HepG2 (cell line): ENCODE results near the gene TOM1L2. TPM values are rescaled to one million over a fixed set of nuclear protein-coding genes. Genes with fewer than 3 reads are reported as not detected.

ENCODE experiments used
- CC2D1A ChIP-seq: sonication (generic); formaldehyde crosslinking; IDR thresholded peaks from 2 replicates; pipeline ENCODE4 v1.8.1; 2023; ENCODE audit warnings: mild to moderate bottlenecking, missing genetic modification reagents
- HDAC2 ChIP-seq: sonication (generic); formaldehyde crosslinking; IDR thresholded peaks from 2 replicates; pipeline ENCODE4 v1.4.0; 2020; ENCODE audit warnings: missing genetic modification reagents
- MBNL3 ChIP-seq: fragments of 250-450 bp; sonication (Bioruptor Pico); conservative IDR thresholded peaks from 2 replicates; pipeline ENCODE4 v1.8.0; 2022; ENCODE audit warnings: mild to moderate bottlenecking, inconsistent platforms
- NKX3-1 ChIP-seq: sonication (generic); formaldehyde crosslinking; IDR thresholded peaks from 2 replicates; pipeline ENCODE4 v1.5.0; 2020; ENCODE audit warnings: missing genetic modification reagents
- NR2F6 ChIP-seq, 2 experiments: IDR thresholded peaks; 2 replicates each; pipeline ENCODE4 v1.6.1; 2016; ENCODE audit warnings: antibody characterized with exemption in 1 of 2, mild to moderate bottlenecking in 1 of 2
- POGZ ChIP-seq: sonication (generic); formaldehyde crosslinking; IDR thresholded peaks from 2 replicates; pipeline ENCODE4 v1.4.0; 2020; ENCODE audit warnings: mild to moderate bottlenecking, missing genetic modification reagents
- SALL2 ChIP-seq: sonication (generic); formaldehyde crosslinking; IDR thresholded peaks from 2 replicates; pipeline ENCODE4 v1.8.1; 2023; ENCODE audit warnings: mild to moderate bottlenecking, missing genetic modification reagents, inconsistent platforms
- SAP130 ChIP-seq: IDR thresholded peaks from 2 replicates; pipeline ENCODE4 v1.6.1; 2016; ENCODE audit warnings: low read depth
- SMARCE1 ChIP-seq: fragments of 450-650 bp; IDR thresholded peaks from 2 replicates; pipeline ENCODE4 v1.6.1; 2017; ENCODE audit warnings: borderline replicate concordance
- SOX5 ChIP-seq: IDR thresholded peaks from 2 replicates; pipeline ENCODE4 v1.6.1; 2016; ENCODE audit warnings: borderline replicate concordance
- ZKSCAN1 ChIP-seq: fragments of 150-350 bp; IDR thresholded peaks from 2 replicates; pipeline ENCODE4 v1.6.1; 2014; ENCODE audit warnings: low read length
- ZNF124 ChIP-seq: sonication (generic); formaldehyde crosslinking; IDR thresholded peaks from 2 replicates; pipeline ENCODE4 v1.4.0; 2020; ENCODE audit warnings: missing genetic modification reagents
- ZNF232 ChIP-seq: sonication (generic); formaldehyde crosslinking; IDR thresholded peaks from 2 replicates; pipeline ENCODE4 v1.4.0; 2020; ENCODE audit warnings: missing genetic modification reagents, borderline replicate concordance
- ZNF550 ChIP-seq: sonication (generic); formaldehyde crosslinking; IDR thresholded peaks from 2 replicates; pipeline ENCODE4 v1.4.0; 2020; ENCODE audit warnings: mild to moderate bottlenecking, missing genetic modification reagents, borderline replicate concordance
- ZNF660 ChIP-seq: sonication (generic); formaldehyde crosslinking; IDR thresholded peaks from 2 replicates; pipeline ENCODE4 v1.5.1; 2020; ENCODE audit warnings: mild to moderate bottlenecking, low read depth, missing genetic modification reagents, borderline replicate concordance
- polyA plus RNA-seq, 8 experiments: library from polyadenylated mRNA; depleted of rRNA in 3 of 8; stranded (reverse) in 7 of 8; unstranded in 1 of 8; fragments of >200 nt; fragmentation: Illumina TruSeq in 4 of 8; extraction: Trizol in 4 of 8; gene quantifications; 2 replicates each; pipeline versions ENCODE4 v1.2.1 to v1.2.3, GENCODE V29; 2011 to 2016; ENCODE audit warnings: low read depth in 4 of 8, missing spikeins in 1 of 8, mixed read lengths in 1 of 8; ENCODE audit not compliant: insufficient read depth in 1 of 8
- total RNA-seq, 5 experiments: library from RNA; depleted of rRNA; stranded (reverse); fragments of >200 nt; fragmentation: Illumina TruSeq; extraction: Trizol; gene quantifications; 2 replicates each; pipeline ENCODE4 v1.2.3, GENCODE V29; 2016; ENCODE audit warnings: low read depth in 1 of 5
- TF ChIP-seq, protein P1 (sequence below): sonication (generic); formaldehyde crosslinking; IDR thresholded peaks from 2 replicates; pipeline ENCODE4 v1.4.0; 2020; ENCODE audit warnings: missing genetic modification reagents, borderline replicate concordance
- TF ChIP-seq, protein P2 (sequence below): IDR thresholded peaks from 2 replicates; pipeline ENCODE4 v1.4.0; 2020; ENCODE audit warnings: mild to moderate bottlenecking, missing genetic modification reagents
- TF ChIP-seq, protein P3 (sequence below): sonication (generic); formaldehyde crosslinking; IDR thresholded peaks from 2 replicates; pipeline ENCODE4 v1.4.0; 2020; ENCODE audit warnings: missing genetic modification reagents, borderline replicate concordance
- TF ChIP-seq, protein P4 (sequence below): sonication (generic); formaldehyde crosslinking; IDR thresholded peaks from 2 replicates; pipeline ENCODE4 v1.9.0; 2022; ENCODE audit warnings: low read depth, missing genetic modification reagents

Gene TOM1L2
- total and polyA plus RNA-seq, 2 of the 13 experiments (the other 11 are each of a cell fraction or from before 2014, with no cell fraction given): 4.7 to 7.4 TPM

DNA sequence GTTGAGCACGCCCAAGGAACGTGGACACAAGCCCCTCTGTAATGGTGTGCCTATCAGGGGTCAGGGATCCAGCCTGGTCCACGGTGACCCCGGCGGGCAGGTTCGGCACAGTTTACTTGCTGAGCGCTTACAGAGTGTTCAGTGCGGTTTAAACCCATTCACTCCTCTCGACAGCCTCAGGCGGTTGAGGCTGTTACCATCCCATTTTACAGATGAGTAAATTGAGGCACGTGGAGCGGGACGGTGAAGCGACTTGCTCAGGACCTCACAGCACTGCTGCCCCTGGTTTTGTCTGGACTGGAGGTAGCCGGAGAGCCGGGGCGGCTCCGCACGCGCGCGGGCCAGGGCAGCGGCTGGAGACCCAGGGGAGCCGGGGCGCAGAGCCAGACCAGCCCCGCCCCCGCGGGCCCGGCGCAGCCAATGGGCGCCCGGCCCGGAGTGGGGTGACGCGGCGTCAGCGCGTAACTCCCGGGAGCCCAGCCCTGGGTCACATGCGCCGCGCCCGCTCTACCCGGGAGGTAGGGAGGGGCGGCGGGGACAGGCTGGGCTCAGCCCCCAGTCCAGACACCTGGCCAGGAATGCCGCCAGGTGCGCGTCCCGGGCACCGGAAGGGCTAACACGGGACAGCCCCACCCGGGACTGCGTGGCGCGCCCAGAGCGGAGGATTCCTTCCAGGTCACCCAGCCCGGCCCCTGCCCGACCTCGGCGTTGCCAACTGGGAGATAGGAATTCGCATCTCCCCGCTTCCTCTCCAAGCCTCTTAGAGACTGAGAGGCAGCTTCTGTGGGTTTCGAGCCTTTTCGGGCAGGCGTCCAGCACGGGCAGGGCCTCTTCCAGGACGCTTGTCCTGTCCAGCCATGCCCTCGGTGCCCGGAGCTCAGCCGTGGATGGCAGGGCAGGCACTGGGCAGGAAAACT is 132.2 kb downstream of the TOM1L2 start (continued):
- TF ChIP-seq, protein P1, sequence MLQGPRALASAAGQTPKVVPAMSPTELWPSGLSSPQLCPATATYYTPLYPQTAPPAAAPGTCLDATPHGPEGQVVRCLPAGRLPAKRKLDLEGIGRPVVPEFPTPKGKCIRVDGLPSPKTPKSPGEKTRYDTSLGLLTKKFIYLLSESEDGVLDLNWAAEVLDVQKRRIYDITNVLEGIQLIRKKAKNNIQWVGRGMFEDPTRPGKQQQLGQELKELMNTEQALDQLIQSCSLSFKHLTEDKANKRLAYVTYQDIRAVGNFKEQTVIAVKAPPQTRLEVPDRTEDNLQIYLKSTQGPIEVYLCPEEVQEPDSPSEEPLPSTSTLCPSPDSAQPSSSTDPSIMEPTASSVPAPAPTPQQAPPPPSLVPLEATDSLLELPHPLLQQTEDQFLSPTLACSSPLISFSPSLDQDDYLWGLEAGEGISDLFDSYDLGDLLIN (CRISPR knock-in tag): peak; percentile 84; the same call in 1 of the 2 replicates
- no peak; the same call in 1 of the 2 replicates for TF ChIP-seq ZNF232 (CRISPR knock-in tag)
- TF ChIP-seq SALL2 (CRISPR knock-in tag): peak; percentile 62; the same call in 1 of the 2 replicates
- TF ChIP-seq, protein P2, sequence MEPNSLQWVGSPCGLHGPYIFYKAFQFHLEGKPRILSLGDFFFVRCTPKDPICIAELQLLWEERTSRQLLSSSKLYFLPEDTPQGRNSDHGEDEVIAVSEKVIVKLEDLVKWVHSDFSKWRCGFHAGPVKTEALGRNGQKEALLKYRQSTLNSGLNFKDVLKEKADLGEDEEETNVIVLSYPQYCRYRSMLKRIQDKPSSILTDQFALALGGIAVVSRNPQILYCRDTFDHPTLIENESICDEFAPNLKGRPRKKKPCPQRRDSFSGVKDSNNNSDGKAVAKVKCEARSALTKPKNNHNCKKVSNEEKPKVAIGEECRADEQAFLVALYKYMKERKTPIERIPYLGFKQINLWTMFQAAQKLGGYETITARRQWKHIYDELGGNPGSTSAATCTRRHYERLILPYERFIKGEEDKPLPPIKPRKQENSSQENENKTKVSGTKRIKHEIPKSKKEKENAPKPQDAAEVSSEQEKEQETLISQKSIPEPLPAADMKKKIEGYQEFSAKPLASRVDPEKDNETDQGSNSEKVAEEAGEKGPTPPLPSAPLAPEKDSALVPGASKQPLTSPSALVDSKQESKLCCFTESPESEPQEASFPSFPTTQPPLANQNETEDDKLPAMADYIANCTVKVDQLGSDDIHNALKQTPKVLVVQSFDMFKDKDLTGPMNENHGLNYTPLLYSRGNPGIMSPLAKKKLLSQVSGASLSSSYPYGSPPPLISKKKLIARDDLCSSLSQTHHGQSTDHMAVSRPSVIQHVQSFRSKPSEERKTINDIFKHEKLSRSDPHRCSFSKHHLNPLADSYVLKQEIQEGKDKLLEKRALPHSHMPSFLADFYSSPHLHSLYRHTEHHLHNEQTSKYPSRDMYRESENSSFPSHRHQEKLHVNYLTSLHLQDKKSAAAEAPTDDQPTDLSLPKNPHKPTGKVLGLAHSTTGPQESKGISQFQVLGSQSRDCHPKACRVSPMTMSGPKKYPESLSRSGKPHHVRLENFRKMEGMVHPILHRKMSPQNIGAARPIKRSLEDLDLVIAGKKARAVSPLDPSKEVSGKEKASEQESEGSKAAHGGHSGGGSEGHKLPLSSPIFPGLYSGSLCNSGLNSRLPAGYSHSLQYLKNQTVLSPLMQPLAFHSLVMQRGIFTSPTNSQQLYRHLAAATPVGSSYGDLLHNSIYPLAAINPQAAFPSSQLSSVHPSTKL (CRISPR knock-in tag): peak; percentile 40; the same call in 1 of the 2 replicates
- TF ChIP-seq ZNF660 (CRISPR knock-in tag): 0 out of 2 replicates have a peak, but pooled peaks have one; percentile 23
- peak; percentile 84 for TF ChIP-seq NR2F6 (IDR thresholded peaks at IDR 0.05)
- TF ChIP-seq NR2F6 (CRISPR knock-in tag; IDR thresholded peaks at IDR 0.05): peak; percentile 87
- peak; percentile 50; the same call in 1 of the 2 replicates for TF ChIP-seq POGZ (CRISPR knock-in tag)
- TF ChIP-seq ZNF550 (CRISPR knock-in tag): no peak
- TF ChIP-seq, protein P3, sequence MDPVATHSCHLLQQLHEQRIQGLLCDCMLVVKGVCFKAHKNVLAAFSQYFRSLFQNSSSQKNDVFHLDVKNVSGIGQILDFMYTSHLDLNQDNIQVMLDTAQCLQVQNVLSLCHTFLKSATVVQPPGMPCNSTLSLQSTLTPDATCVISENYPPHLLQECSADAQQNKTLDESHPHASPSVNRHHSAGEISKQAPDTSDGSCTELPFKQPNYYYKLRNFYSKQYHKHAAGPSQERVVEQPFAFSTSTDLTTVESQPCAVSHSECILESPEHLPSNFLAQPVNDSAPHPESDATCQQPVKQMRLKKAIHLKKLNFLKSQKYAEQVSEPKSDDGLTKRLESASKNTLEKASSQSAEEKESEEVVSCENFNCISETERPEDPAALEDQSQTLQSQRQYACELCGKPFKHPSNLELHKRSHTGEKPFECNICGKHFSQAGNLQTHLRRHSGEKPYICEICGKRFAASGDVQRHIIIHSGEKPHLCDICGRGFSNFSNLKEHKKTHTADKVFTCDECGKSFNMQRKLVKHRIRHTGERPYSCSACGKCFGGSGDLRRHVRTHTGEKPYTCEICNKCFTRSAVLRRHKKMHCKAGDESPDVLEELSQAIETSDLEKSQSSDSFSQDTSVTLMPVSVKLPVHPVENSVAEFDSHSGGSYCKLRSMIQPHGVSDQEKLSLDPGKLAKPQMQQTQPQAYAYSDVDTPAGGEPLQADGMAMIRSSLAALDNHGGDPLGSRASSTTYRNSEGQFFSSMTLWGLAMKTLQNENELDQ (CRISPR knock-in tag): no peak
- TF ChIP-seq ZNF124 (CRISPR knock-in tag): no peak; the same call in 1 of the 2 replicates
- no peak for TF ChIP-seq MBNL3 (CRISPR knock-in tag)
- peak; percentile 76 for TF ChIP-seq SAP130
- TF ChIP-seq ZKSCAN1: 0 out of 2 replicates have a peak, but pooled peaks have one; percentile 9
- TF ChIP-seq, protein P4, sequence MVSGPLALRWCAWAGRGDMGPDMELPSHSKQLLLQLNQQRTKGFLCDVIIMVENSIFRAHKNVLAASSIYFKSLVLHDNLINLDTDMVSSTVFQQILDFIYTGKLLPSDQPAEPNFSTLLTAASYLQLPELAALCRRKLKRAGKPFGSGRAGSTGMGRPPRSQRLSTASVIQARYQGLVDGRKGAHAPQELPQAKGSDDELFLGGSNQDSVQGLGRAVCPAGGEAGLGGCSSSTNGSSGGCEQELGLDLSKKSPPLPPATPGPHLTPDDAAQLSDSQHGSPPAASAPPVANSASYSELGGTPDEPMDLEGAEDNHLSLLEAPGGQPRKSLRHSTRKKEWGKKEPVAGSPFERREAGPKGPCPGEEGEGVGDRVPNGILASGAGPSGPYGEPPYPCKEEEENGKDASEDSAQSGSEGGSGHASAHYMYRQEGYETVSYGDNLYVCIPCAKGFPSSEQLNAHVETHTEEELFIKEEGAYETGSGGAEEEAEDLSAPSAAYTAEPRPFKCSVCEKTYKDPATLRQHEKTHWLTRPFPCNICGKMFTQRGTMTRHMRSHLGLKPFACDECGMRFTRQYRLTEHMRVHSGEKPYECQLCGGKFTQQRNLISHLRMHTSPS (CRISPR knock-in tag): peak; percentile 86
- TF ChIP-seq HDAC2 (CRISPR knock-in tag): peak; percentile 84
- TF ChIP-seq NKX3-1: no peak
- no peak for TF ChIP-seq SMARCE1
- no peak for TF ChIP-seq CC2D1A (CRISPR knock-in tag)
- TF ChIP-seq SOX5 (CRISPR knock-in tag): peak; percentile 33; the same call in 1 of the 2 replicates
